Endothelial cell of umbilical vein (primary cell): Measurements from ENCODE around the gene CLCA1. TPM values are rescaled to one million over a fixed set of nuclear protein-coding genes. Genes with fewer than 3 reads are reported as not detected.

Experiments
- BruUV-seq: library from RNA; stranded (reverse); fragments of 400-500 nt; replicated peaks from 2 replicates; lab custom pipeline; 2021; lab: Mats Ljungman, UMichigan
- CTCF ChIA-PET: fragments of 300-600, 350-600 bp; sonication (Branson Sonifier 250); formaldehyde crosslinking; loops from one replicate; lab custom pipeline; 2021; ENCODE audit warnings: antibody characterized with exemption, inconsistent platforms; lab: Charles Lee
- POLR2A ChIA-PET: fragments of 300-600, 350-600 bp; sonication (Branson Sonifier 250); formaldehyde crosslinking; loops from one replicate; lab custom pipeline; 2021; ENCODE audit warnings: antibody characterized with exemption, inconsistent platforms; lab: Charles Lee
- DNase-seq: peaks from one replicate; pipeline ENCODE4 v3.0.0-alpha.2; 2011; ENCODE audit warnings: low read depth, low spot score
- FAIRE-seq: peaks from 2 replicates; lab custom pipeline; 2011; peaks lifted over from hg19 to GRCh38; lab: Jason Lieb, UNC
- H2AFZ ChIP-seq: 2 replicates; pipeline ENCODE4 v1.6.0; 2012; ENCODE audit warnings: low read depth, low read length, control low read depth, inconsistent platforms
- H3K27ac ChIP-seq: 2 replicates; pipeline ENCODE4 v1.5.1; 2011; ENCODE audit warnings: low read depth, mild to moderate bottlenecking, control low read depth, low read length, moderate library complexity; ENCODE audit not compliant: insufficient read depth
- H3K27me3 ChIP-seq, 2 experiments: 2 replicates each; pipeline versions ENCODE4 v1.6.0 to v1.6.1; 2011; ENCODE audit warnings: low read length in 2 of 2, mixed read lengths in 1 of 2; ENCODE audit not compliant: control insufficient read depth in 2 of 2, insufficient read depth in 2 of 2
- H3K36me3 ChIP-seq, 2 experiments: 2 replicates in 1 of 2; 3 replicates in 1 of 2; pipeline ENCODE4 v1.5.1; 2011; ENCODE audit warnings: low read length in 2 of 2, mild to moderate bottlenecking in 1 of 2, moderate library complexity in 1 of 2; ENCODE audit not compliant: control insufficient read depth in 2 of 2, insufficient read depth in 2 of 2; ENCODE audit errors: extremely low read depth in 1 of 2
- H3K4me1 ChIP-seq: 3 replicates; pipeline ENCODE4 v1.5.1; 2011; ENCODE audit warnings: mild to moderate bottlenecking, low read length; ENCODE audit not compliant: control insufficient read depth, insufficient read depth; ENCODE audit errors: extremely low read depth
- H3K4me2 ChIP-seq: 2 replicates; pipeline ENCODE4 v1.6.1; 2011; ENCODE audit warnings: low read length, control low read depth, mixed read lengths; ENCODE audit not compliant: insufficient read depth
- H3K4me3 ChIP-seq, 3 experiments: fragments of 200-600 bp in 1 of 3; sonication (generic), shearing (Covaris generic) in 1 of 3; replicated peaks in 1 of 3; 2 replicates each; pipeline ENCODE4 v1.5.1; 2011 to 2016; ENCODE audit warnings: control low read depth in 3 of 3, low read length in 3 of 3, mild to moderate bottlenecking in 2 of 3, inconsistent platforms in 1 of 3, low read depth in 1 of 3, moderate library complexity in 1 of 3; ENCODE audit not compliant: insufficient read depth in 1 of 3
- H3K79me2 ChIP-seq: 2 replicates; pipeline ENCODE4 v1.6.0; 2012; ENCODE audit warnings: low read length, inconsistent platforms; ENCODE audit not compliant: control insufficient read depth, insufficient read depth
- H3K9ac ChIP-seq: replicated peaks from 2 replicates; pipeline ENCODE3; 2011; ENCODE audit warnings: low read length, control low read depth; ENCODE audit not compliant: insufficient read depth; ENCODE audit errors: extremely low read depth
- H3K9me1 ChIP-seq: replicated peaks from 3 replicates; pipeline ENCODE4 v1.6.0; 2011; ENCODE audit warnings: mild to moderate bottlenecking, low read length; ENCODE audit not compliant: control insufficient read depth, insufficient read depth; ENCODE audit errors: extremely low read depth
- H3K9me3 ChIP-seq: replicated peaks from 2 replicates; pipeline ENCODE4 v1.5.1; 2012; ENCODE audit warnings: low read length, inconsistent platforms; ENCODE audit not compliant: control insufficient read depth, insufficient read depth
- H4K20me1 ChIP-seq: replicated peaks from 2 replicates; pipeline ENCODE3; 2011; ENCODE audit warnings: mild to moderate bottlenecking, low read length; ENCODE audit not compliant: control insufficient read depth, insufficient read depth; ENCODE audit errors: extremely low read depth
- EZH2 ChIP-seq: IDR thresholded peaks from 2 replicates; pipeline ENCODE4 v1.6.1; 2012; ENCODE audit warnings: borderline replicate concordance, low read depth, mild to moderate bottlenecking, moderate library complexity, low read length, inconsistent platforms; ENCODE audit not compliant: severe bottlenecking
- FOS ChIP-seq: IDR thresholded peaks from 2 replicates; pipeline ENCODE4 v1.6.1; 2011; ENCODE audit warnings: mild to moderate bottlenecking, low read length, moderate library complexity, borderline replicate concordance; ENCODE audit not compliant: insufficient read depth
- GATA2 ChIP-seq: IDR thresholded peaks from 2 replicates; pipeline ENCODE4 v1.7.0; 2011; ENCODE audit warnings: low read depth, mild to moderate bottlenecking, moderate library complexity, mixed read lengths, low read length; ENCODE audit not compliant: insufficient read length, insufficient read depth
- JUN ChIP-seq: IDR thresholded peaks from 2 replicates; pipeline ENCODE4 v1.6.1; 2011; ENCODE audit warnings: borderline replicate concordance, low read depth; ENCODE audit not compliant: insufficient read length, insufficient read depth
- MYC ChIP-seq: IDR thresholded peaks from one replicate; pipeline ENCODE4 v1.6.1; 2011; ENCODE audit warnings: mild to moderate bottlenecking, low read depth, low read length
- POLR2A ChIP-seq: IDR thresholded peaks from 2 replicates; pipeline ENCODE4 v1.6.1; 2012; ENCODE audit warnings: low read depth, mild to moderate bottlenecking, control low read depth, low read length
- POLR2AphosphoS5 ChIP-seq: IDR thresholded peaks from 2 replicates; pipeline ENCODE4 v1.6.1; 2012; ENCODE audit warnings: low read depth, mild to moderate bottlenecking, control low read depth, low read length, moderate library complexity; ENCODE audit not compliant: insufficient read depth
- dilution Hi-C: fragments of 300-500 bp; cut with MboI; formaldehyde crosslinking; loops from one replicate; pipeline ENCODE4 v1.15.0; 2019; ENCODE audit warnings: low sequenced_read_pairs; ENCODE audit not compliant: extremely low pct_ligation_motif_present
- intact Hi-C: fragments of 100-400 bp; cut with micrococcal nuclease; formaldehyde crosslinking; loops from one replicate; pipeline ENCODE4 v1.10.0; 2022
- polyA plus RNA-seq, 4 experiments: library from polyadenylated mRNA; depleted of rRNA in 3 of 4; stranded (reverse) in 3 of 4; unstranded in 1 of 4; fragments of >200 nt; gene quantifications; 2 replicates each; pipeline versions ENCODE4 v1.2.1 to v1.2.3, GENCODE V29; 2011 to 2012; ENCODE audit warnings: missing spikeins in 1 of 4
- total RNA-seq: library from RNA; stranded (reverse); gene quantifications from 2 replicates; pipeline ENCODE4 v1.2.3, GENCODE V29; 2021
- TF ChIP-seq, protein P1 (sequence below): IDR thresholded peaks from 2 replicates; pipeline ENCODE4 v1.6.1; 2011; ENCODE audit not compliant: insufficient read depth, insufficient read length
- TF ChIP-seq, protein P2 (sequence below), 2 donors: IDR thresholded peaks; 1 replicate in 1 of 2; 2 replicates in 1 of 2; pipeline ENCODE4 v1.5.1; 2011; ENCODE audit warnings: low read length in 2 of 2, mild to moderate bottlenecking in 2 of 2, moderate library complexity in 2 of 2, control low read depth in 1 of 2, inconsistent platforms in 1 of 2, low read depth in 1 of 2; ENCODE audit not compliant: insufficient read depth in 1 of 2; ENCODE audit errors: extremely low read depth in 1 of 2

CLCA1 gene
- total and polyA plus RNA-seq, 2 donors (not counting 3 experiments of a cell fraction or from before 2014, with no cell fraction given): not detected

DNA sequence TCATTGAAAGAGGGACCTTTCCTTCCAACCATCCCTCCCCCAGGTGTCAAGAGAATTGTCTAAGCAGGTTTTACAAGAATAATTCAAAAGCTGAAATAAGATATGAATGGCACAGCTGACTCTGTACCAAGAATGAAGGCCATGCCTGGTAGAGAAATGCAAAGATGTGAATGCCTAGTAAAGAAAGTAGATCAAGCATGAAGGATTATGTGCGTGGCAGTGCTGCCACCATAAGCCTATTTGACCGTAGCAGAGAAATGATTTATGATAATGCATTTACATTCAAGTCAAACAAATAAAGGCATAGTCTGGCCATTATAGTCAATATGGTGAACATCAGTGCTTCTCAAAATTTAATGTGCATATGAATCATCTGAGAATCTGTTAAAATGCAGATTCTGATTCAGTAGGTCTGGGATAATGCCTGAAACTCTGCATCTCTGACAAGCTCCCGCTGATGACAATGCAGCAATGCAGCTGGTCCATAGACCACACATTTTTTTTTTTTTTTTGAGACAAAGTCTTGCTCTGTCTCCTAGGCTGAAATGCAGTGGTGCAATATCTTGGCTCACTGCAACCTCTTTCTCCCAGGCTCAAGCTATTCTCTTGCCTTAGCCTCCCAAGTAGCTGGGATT is 61.6 kb downstream of the CLCA1 start:
- FAIRE-seq (no peak), DNase-seq (no peak)
- CTCF ChIA-PET: no interaction called here
- no peak overlapping the region for H3K9ac ChIP-seq
- H3K36me3 ChIP-seq: no peaks in the 10 kb centered on the region
- no peaks in the 10 kb centered on the region for H3K9me3 ChIP-seq
- no peak overlapping the region for H2AFZ ChIP-seq
- no peak overlapping the region for H3K27ac ChIP-seq
- dilution Hi-C loops (no loop called here), intact Hi-C loops (no loop called here)
- TF ChIP-seq POLR2AphosphoS5 (no peak), FOS (no peak), GATA2 (no peak), JUN (no peak), POLR2A (no peak), MYC (no peak), EZH2 (no peak)
- TF ChIP-seq, protein P1, sequence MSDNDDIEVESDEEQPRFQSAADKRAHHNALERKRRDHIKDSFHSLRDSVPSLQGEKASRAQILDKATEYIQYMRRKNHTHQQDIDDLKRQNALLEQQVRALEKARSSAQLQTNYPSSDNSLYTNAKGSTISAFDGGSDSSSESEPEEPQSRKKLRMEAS: no peak
- TF ChIP-seq, protein P2, sequence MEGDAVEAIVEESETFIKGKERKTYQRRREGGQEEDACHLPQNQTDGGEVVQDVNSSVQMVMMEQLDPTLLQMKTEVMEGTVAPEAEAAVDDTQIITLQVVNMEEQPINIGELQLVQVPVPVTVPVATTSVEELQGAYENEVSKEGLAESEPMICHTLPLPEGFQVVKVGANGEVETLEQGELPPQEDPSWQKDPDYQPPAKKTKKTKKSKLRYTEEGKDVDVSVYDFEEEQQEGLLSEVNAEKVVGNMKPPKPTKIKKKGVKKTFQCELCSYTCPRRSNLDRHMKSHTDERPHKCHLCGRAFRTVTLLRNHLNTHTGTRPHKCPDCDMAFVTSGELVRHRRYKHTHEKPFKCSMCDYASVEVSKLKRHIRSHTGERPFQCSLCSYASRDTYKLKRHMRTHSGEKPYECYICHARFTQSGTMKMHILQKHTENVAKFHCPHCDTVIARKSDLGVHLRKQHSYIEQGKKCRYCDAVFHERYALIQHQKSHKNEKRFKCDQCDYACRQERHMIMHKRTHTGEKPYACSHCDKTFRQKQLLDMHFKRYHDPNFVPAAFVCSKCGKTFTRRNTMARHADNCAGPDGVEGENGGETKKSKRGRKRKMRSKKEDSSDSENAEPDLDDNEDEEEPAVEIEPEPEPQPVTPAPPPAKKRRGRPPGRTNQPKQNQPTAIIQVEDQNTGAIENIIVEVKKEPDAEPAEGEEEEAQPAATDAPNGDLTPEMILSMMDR (IDR thresholded peaks at IDR 0.05; ENCODE audit: extremely low read depth in 1 of 2, insufficient read depth in 1 of 2, low read depth in 1 of 2, low read length in 2 of 2): no peak
- POLR2A ChIA-PET: no interaction called here
- H3K79me2 ChIP-seq: no peaks in the 10 kb centered on the region
- no peak overlapping the region for H3K4me2 ChIP-seq
- no peaks in the 10 kb centered on the region for H3K27me3 ChIP-seq
- H4K20me1 ChIP-seq: no peaks in the 10 kb centered on the region
- no peak overlapping the region for H3K4me3 ChIP-seq
- no TSS peak for BruUV-seq
- no peaks in the 10 kb centered on the region for H3K9me1 ChIP-seq
- H3K4me1 ChIP-seq: peaks cover 12% of the 10 kb centered on the region
